HG02938 (cell line): ENCODE data around the gene C7orf33.
A peak's percentile ranks its signal among the peaks of the same experiment; 100 is the strongest.
"Not testable (repeated sequence)": the region's sequence is repeated elsewhere in the genome, so short reads cannot be mapped to it uniquely, and the experiment has no call there.

Source experiments
- ATAC-seq: cut with Tn5 transposase; IDR thresholded peaks from one replicate; pipeline ENCODE4 v1.9.1; 2021; ENCODE audit warnings: mild to moderate bottlenecking, moderate library complexity; ENCODE audit not compliant: unreplicated experiment

C7orf33 gene, protein sequence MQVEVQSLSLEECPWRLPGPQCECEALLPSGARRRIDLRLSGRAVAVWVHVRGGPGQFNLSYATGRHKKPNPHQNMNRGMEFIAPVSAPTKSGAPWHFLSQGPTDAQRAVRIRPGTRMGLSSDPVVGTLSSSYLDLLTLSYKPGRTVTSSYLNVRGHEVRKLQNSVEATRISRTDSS

DNA sequence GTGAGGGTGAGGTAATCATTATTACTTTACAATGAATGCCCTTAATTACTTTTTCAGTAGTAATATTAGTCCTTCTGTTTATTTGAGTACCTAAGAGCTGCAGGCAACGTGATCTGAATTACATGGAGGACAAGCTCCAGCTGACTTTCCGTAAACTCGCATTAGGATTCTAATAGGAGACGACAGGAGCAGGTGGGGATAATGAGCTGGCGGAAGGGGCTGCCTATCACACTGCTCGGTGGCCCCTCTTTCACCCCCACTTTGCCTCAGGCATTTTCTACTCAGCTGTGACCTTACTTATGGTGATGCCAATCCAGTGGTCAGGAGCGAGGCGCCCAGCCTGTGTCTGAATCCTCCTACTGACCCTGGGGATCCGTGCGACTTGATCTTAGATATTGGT is at the start of gene C7orf33:
Gene C7orf33, plus strand, starts transcription at position 296 of the 400 bp plus-strand sequence. CDS start 160 bp downstream, outside the sequence.
- no peak for ATAC-seq

DNA sequence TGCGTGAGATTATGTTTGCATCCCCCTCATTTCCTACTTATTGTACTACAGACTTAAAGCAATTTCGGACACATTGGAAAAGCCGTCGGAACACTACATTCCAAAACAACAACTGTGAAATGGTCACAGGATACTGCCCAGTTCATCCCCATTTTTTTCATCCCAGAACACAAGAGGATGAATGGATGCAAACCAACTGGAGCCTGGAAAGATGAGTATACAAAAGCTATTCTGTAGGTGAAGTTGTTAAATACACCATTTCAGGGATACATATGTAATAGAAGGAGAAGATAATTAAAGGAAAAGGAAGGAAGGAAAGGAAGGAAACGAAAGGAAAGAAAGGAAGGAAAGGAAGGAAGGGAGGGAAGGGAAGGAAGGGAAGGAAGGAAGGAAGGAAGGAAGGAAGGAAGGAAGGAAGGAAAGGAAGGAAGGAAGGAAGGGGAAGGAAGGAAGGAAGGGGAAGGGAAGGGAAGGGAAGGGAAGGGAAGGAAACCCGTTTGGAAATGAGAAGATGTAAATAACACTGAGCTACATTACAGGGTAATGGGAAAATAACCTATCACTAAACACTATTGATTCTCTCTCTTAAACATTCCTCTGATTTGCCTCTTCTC is 48.6 kb upstream of the C7orf33 start:
- ATAC-seq, result no peak

DNA sequence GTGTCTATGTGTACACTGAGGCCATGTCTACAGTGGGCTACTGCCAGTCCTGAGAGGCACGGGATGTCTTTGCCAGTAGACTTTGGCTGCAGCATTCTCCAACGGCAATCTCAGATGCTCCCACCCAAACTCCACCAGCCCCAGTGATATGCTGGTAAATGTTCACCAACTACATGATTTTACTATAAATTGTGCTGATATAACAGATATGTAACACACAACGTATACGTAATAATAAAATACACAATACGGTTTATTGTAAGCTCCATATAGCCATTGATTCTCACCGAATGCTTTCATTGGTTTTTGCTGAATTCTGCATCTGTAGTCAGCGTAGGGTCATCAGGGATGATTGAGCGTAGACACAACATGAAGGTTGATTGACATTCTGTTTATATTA is 47.3 kb upstream of the C7orf33 start:
- ATAC-seq, result no peak

DNA sequence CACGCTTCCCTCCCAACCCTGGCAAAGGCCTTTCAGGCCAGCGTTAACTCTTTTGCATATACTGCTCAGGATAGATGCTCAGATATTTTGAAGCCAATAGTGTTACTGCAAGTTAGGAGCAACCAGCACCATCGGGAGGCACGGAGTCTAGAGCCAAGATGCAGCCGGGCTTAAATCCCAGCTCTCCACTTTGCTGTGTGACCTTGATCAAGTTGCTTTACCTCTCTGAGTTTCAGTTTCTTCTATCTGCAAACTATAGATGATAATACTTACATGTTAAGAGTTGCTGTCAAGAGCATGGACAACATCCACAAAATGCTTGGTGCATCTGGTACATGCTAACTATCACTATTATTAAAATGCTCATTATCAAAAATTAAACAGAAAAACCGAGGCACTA is 45.4 kb upstream of the C7orf33 start:
- ATAC-seq, result no peak

DNA sequence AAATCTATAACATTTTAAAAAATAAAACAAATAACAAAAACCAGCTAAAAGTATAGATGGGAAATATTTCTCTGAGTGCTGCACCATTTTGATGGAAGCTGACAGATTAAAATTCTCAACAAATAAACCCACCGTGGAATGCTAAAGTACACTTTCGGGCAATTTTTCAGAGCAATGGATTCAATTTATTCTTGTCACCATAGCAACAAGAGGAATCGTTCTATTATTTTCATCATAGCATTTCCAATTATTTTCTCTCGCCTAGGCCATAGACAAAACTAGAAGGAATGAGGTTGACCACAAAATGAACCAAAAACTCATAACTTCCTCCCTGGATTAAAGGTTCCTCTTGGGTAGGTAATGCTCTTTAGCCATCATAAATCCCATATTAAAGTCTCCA is 44.6 kb upstream of the C7orf33 start:
- no peak for ATAC-seq

DNA sequence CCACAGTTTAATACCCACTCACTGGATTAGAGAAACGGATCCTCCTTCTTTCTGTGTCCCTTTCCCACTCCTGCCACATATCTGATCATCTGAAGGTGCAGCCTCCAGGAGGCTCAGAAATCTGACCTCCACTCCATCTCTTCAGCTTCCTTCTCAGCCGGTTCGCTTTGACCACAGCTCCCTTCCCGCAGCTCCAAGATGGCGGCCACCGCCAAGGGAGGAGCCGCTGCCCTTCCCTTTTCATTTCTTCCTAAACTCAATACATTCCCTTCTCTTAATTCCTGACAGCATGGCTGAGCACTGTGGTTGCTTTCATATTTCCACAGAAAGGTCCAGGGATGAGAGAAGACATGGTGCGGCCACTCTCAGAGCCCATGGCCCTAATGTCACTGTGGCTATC is 43.7 kb upstream of the C7orf33 start:
- no peak for ATAC-seq

DNA sequence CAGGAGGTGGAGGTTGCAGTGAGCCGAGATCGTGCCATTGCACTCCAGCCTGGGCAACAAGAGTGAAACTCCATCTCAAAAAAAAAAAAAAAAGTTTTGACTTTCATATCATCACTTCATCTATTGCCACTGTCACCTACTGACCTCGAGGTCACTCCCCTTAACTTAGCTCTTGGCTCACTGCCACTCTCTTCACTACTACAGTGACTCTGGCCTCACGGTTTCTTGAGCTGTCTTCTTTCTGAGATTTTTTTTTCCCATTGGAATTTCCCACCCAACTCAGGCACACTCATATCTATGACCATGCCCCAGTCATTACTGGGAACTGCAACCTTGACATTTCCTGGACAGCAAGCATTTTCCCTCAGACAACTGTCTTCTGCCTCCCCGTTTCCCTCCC is 42.6 kb upstream of the C7orf33 start:
- no peak for ATAC-seq

DNA sequence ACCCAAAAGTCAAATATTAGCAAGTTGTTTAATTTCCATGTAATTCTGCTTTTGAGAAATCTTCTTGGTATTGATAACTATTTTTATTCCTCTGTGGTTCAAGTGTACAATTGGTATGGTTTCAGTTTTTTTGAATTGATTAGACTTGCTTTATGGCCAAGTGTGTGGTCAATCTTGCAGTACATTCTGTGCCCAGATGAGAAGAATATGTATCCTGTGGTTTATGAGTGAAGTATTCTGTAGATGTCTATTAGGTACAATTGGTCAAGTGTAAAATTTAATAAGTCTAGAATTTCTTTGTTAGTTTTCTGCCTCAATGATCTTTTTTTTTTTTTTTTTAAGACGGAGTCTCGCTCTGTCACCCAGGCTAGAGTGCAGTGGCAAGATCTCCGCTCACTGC is 36.6 kb upstream of the C7orf33 start:
- no peak for ATAC-seq

DNA sequence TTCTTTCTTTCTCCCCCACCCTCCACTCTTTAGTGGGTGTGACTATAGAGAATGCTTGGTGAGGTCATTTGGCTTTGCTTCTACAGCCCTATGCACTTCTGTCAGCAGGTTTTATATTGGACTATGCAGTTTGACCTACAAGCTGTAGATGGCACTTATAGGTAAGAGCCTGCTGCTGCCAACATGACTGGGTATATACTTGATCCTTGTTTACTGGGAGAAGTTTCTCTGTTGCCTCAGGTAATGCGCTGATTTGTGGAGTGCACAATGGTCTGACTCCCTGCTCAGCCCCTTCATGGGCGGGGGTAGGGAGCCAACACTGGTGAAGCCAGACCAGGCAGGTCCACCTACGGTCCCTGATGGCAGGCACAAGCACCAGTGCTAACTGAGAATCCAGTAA is 33.7 kb upstream of the C7orf33 start:
- ATAC-seq, result no peak

DNA sequence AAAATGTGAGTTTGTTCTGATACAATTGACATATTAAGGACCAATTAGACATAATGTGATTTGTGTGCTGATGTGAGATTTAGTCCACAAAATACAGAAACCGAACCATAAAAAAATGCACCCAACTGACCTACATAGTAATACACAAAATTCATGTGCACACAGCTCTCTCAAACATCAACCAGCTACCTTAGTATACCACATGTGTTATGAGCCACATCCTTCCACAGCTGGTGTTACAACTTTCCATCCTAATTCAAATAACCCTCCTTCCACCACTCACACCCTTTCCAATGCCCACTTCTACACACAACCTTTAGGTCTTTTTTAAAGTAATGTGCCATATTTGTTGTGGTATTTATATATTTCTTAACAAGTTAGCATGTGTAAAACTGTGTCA is 31.7 kb upstream of the C7orf33 start:
- no peak for ATAC-seq

DNA sequence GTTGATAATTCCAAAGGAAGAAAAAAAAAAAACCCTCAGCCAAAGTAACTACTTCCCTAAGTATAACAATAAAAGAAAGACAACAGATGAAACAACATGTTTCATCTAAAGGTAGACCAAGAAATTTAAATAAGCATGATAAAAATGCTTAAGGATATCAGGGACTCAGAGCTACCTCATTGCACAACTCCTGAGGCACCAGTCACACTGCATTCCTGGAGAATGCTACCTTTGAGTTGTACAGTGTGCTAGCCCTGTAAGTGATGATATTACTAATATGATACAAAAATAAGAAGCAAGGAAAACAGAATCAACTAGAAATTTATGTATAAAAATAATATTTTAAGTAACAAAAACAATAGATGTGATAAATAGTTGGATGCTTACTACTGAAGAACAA is 29.5 kb upstream of the C7orf33 start:
- no peak for ATAC-seq

DNA sequence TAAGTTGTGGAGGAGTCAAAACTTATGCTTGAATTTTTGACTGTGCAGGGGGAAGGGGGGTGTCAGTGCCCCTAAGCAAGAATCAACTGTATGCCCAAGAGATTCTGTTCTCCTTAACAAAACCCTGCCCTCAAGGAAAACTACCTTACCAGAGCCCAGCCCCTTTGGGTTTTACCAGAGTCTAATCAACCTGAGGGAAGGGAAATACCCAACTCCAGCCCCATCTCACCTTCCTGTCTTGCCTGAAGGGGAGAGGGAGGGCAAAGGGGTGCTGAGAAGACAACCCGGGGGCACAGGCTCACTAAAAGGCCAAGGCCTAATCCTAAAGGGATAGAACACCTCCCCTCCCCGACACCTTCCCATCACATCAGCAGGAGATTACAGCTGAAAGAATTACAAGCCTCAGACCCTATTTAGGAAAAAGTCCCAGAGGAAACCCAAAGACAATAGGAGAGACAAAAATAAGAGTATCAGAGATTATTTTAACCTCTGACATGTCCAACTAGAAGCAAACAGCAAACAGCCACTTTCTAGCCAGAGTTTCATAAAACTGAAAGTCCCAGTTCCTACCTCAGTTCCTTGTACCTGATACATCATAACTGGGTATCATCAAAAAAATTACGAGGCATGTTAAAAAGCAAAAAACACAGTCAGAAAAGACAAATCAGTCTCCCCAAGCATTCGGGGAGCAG is 26.8 kb upstream of the C7orf33 start:
- peak; percentile 41 for ATAC-seq

DNA sequence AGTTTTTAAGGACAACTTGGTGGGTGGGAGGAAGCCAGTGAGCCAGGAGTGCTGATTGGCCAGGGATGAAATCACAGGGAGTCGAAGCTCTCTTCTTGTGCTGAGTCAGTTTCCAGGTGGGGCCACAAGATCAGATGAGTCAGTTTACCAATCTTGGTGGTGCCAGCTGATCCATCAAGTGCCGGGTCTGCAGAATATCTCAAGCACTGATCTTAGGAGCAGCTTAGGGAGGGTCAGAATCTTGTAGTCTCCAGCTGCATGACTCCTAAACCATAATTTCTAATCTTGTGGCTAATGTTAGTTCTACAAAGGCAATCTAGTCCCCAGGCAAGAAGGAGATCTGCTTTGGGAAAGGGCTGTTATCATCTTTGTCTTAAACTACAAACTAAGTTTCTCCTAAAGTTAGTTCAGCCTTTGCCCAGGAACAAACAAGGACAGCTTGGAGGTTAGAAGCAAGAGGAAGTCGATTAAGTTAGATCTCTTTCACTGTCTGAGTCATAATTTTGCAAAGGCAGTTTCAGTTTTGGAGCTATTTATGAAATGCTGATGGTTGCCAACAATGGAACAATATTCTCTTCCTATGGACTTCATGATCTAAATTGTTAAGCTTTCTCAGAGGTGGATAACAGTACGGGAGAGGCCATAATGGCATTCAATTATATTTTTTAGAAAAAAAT is 26.2 kb upstream of the C7orf33 start:
- ATAC-seq, result peak; percentile 84

DNA sequence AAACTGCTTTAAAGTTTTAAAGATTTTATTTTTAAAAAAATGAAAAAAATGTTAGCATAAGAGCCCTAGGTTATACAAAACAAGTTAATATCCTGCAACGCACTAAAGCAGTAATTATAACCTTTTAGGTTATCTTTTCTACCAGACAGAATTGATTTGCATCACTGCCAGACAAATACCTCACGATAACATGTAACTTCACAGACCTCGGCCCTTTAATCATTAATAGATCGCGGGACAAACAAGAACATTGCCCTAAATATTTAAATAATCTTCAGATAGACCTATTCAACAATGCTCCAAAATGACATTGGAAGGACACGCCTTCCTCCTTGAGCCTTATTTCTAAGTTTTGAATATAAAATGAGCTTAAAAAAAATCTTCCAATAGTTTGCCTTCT is 23.8 kb upstream of the C7orf33 start:
- no peak for ATAC-seq

DNA sequence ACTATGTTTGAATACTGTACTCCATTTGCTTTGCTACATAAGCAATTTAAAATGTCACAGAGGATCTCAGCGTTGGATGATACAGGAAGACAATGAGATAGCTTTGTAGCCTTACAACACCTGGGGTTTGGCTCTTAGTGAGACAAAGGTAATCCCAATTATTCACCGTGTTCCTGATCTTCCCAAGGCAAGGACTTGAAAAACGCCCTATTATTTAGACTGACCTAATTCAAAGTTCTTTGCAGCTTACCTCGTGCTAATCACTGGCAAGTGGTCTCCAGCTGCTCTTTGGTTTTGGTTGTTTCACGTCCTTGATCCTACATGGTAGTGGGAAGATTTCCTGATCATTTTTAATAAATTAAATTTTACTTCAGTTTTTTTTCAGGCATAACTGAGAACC is 23.0 kb upstream of the C7orf33 start:
- no peak for ATAC-seq

DNA sequence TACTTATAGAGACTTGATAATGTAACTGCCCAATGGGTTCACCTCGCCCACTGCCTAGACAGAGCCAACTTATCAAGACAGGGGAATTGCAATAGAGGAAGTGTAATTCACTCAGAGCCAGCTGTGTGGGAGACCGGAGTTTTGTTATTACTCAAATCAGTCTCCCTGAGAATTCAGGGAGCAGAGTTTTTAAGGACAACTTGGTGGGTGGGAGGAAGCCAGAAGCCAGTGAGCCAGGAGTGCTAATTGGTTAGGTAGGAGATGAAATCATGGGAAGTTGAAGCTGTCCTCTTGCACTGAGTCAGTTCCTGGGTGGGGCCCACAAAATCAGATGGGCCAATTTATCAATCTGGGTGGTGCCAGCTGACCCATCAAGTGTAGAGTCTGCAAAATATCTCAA is 20.1 kb upstream of the C7orf33 start:
- ATAC-seq, result no peak

DNA sequence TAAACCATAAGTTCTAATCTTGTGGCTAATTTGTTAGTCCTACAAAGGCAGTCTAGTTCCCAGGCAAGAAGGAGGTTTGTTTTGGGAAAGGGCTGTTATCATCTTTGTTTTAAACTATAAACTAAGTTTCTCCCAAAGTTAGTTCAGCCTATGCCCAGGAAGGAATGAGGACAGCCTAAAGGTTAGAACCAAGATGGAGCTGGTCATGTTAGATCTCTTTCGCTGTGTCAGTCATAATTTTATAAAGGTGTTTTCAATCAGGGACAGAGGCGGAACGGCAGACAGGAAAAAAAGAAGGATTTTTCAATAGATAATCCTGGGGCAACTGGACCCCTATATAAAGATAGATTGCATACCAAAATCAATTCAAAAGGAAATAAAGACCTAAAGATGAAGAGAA is 19.6 kb upstream of the C7orf33 start:
- ATAC-seq, result not testable (repeated sequence)

DNA sequence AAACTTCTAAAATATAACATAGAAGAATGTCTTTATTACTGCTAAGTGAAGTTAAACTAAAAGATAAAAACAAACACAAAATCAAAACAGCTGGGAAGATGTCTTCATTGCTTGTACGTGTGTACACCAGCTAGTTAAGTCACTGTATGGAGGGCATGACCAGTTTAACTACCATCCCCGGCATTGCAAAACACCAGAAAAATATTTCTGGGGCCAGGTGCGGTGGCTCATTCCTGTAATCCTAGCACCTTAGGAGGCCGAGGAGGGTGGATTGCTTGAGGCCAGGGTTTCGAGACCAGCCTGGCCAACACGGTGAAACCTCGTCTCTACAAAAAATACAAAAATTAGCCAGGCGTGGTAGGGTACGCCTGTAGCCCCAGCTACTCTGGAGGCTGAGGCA is 19.2 kb upstream of the C7orf33 start:
- ATAC-seq, result no peak

DNA sequence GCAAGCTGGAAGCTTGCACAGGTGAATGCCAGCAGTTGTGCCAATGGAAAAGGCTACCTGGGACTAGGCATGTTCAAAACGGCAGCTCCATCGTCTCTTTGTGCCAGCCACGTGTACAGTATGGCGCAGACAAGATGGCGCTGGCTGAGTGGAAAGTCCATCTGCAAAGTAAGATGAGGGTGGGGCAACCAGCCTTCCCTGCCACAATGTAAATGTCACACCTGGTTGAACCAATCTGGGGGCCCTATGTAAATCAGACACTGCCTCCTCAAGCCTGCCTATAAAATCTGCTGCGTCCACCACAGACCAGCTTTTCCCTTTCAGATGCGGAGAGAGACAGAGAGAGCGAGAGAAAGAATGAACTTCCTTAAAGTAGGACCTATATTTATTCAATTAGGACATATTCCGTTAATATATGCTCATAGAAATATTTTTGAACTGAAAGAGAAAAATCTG is 18.5 kb upstream of the C7orf33 start:
- no peak for ATAC-seq

DNA sequence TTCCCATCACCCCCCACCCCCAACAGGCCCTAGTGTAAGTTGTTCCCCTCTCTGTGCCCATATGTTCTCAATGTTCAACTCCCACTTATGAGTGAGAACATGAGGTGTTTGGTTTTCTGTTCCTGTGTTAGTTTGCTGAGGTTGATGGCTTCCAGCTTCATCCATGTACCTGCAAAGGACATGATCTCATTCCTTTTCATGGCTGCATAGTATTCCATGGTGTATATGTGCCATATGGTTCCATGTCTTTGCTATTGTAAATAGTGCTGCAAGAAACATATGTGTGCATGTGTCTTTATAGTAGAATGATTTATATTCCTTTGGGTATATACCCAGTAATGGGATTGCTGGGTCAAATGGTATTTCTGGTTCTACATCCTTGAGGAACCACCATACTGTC is 17.0 kb upstream of the C7orf33 start:
- not testable (repeated sequence) for ATAC-seq

DNA sequence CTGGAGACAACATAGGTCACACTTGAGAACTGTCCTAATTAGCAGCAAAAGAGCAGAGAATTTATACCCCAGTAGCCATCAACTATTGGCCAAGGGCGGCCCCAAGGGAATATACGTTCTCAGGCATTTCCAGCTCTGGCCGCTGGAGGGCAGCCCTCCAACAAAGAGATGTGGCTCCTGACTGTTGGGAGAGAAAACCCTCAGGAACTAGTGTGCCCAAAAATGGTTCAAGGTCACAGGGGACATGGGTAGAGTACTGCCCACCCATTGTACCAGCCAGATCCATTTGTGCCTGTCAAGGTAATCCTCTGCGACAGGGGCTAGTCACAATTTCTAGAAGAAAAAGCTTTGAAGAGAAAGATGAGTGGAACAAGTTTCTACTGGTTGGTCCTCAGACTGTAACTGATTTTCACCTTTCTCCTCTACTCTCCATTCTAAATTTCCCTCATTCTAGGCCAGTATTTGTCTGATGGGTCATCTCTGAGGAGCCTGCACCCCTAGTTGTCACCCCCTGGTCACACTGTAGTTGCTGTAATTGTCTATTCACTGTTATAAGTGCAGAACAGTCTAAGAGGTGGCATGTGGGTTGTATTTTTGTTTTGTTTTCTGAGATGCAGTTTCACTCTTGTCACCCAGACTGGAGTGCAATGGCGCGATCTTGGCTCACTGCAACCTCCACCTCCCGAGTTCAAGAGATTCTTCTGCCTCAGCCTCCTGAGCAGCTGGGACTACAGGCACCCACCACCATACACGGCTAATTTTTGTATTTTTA is 14.7 kb upstream of the C7orf33 start:
- peak; percentile 89 for ATAC-seq
